Dermis microvascular lymphatic vessel endothelial cell (primary cell): ENCODE measurements around the gene VBP1. TPM values are rescaled to one million over a fixed set of nuclear protein-coding genes. Genes with fewer than 3 reads are reported as not detected.
"Not testable (repeated sequence)": the region's sequence is repeated elsewhere in the genome, so short reads cannot be mapped to it uniquely, and the experiment has no call there.

Experiments used
- DNase-seq, 2 donors: peaks; one replicate each; pipeline versions ENCODE4 v3.0.0 to v3.0.0-alpha.2; 2010; ENCODE audit warnings: low read depth in 2 of 2
- total RNA-seq: library from RNA; depleted of rRNA; stranded (reverse); fragments of >200 nt; gene quantifications from 2 replicates; pipeline ENCODE4 v1.2.1, GENCODE V29; 2014

The VBP1 gene
- total RNA-seq, 1 donor from 2014 or later: 54.3 TPM

GRCh38 chrX:155263854-155264628, 47.8 kb downstream of the VBP1 start, which contains the start of gene RAB39B:
RAB39B (minus strand) TSS chrX:155264491; CDS start chrX:155264288, 203 bp downstream.
- DNase-seq: peak; percentile 12 to 27

DNA sequence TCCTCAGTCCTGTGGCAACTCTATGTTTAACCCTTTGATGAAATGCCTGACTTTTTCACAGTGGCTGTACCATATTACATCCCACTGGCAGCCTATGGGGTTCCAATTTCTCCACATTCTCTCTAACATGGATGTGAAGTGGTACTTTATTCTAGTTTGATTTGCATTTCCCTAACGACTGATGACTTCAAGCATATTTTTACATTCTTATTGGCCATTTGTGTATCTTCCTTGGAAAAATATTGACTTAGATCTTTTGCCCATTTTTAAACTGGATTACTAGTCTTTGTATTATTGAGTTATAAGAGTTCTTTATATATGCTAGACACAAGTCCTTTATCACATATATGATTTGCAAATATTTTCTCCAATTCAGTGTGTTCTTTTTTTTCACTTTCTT, 50.2 kb downstream of the VBP1 start:
- DNase-seq: no peak

DNA sequence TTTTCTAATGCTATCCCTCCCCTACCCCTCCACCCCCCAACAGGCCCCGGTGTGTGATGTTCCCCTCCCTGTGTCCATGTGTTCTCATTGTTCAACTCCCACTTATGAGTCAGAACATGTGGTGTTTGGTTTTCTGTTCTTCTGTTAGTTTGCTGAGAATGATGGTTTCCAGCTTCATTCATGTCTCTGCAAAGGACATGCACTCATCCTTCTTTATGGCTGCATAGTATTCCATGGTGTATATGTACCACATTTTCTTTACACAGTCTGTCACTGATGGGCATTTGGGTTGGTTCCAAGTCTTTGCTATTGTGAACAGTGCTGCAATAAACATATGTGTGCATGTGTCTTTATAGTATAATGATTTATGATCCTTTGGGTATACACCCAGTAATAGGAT, 51.7 kb downstream of the VBP1 start:
- DNase-seq: not testable (repeated sequence)

DNA sequence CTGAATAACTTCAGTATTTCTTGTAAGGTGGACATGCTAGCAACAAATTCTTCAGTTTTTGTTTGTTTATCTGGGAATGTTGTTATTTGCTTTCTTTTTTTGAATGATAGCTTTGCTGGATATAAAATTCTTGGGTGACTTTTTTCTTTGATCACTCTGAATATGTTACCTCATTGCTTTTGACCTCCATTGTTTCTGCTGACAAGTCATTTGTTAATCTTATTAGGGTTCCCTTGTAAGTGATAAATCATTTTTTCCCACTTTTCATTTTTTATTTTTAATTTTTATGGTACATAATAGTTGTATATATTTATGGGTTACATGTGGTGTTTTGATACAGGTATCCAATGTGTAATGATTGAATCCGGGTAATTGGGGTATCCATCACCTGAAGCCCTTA, 54.7 kb downstream of the VBP1 start:
- DNase-seq: no peak

GRCh38 chrX:155279873-155280272, 63.6 kb downstream of the VBP1 start:
- no peak for DNase-seq

Other genes with a start within 250 kb of the VBP1 start
- gene F8, start 193.7 kb upstream of the VBP1 start, total RNA-seq: 8.9 and 31.0 TPM in 2 replicates
- gene FUNDC2, start 189.6 kb upstream of the VBP1 start, total RNA-seq: 39.8 and 76.1 TPM in 2 replicates
- gene CMC4, start 145.3 kb upstream of the VBP1 start, total RNA-seq: 8.3 and 9.0 TPM in 2 replicates
- gene MTCP1, start 145.3 kb upstream of the VBP1 start, total RNA-seq: 11.5 and 18.4 TPM in 2 replicates
- gene BRCC3, start 145.0 kb upstream of the VBP1 start, total RNA-seq: 10.0 and 11.9 TPM in 2 replicates
- 0.13 and 0.26 TPM in 2 replicates for gene RAB39B, start 48.0 kb downstream of the VBP1 start, total RNA-seq
- gene CLIC2, start 118.2 kb downstream of the VBP1 start, total RNA-seq: 11.2 and 15.6 TPM in 2 replicates
- not detected in 2 replicates for gene F8A2, start 165.6 kb downstream of the VBP1 start, total RNA-seq
- gene F8A3, start 242.2 kb downstream of the VBP1 start, total RNA-seq: 1.4 and 1.6 TPM in 2 replicates